Stimulated activated CD4-positive, alpha-beta T cell treated with anti-CD3 and anti-CD28 coated beads, Interleukin-4, amount 100 ng/mL, for 1 hour (primary cell): ENCODE data around the gene RALGAPB.

ENCODE experiments used
- DNase-seq: peaks from one replicate; pipeline ENCODE4 v3.0.0-alpha.2; 2020

The RALGAPB gene

DNA sequence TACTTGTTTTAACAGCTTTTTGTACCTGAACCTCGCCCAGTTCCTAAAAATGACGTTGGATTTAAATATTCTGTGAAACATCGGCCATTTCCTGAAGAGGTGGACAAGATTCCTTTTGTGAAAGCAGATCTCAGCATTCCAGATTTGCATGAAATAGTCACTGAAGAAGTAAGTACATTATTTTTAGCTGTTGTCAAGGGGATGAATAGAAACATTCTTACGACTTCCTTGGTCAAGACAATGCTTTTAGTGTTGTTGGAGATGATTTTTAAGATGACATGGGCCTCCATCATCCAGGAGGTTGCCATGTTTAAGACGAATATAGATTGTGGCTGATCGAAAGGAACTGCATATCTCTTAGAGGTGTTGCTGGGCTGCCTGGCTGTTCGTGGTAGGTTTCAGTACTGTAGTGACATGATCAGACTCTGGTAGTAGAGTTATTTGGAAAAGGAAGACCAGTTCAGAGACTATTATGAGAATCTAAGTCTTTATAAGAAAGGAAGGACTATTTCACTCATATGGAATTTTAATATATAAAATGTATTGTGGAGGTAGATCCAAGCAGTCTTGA lies 78.5 kb downstream of the RALGAPB start:
- DNase-seq = no peak

DNA sequence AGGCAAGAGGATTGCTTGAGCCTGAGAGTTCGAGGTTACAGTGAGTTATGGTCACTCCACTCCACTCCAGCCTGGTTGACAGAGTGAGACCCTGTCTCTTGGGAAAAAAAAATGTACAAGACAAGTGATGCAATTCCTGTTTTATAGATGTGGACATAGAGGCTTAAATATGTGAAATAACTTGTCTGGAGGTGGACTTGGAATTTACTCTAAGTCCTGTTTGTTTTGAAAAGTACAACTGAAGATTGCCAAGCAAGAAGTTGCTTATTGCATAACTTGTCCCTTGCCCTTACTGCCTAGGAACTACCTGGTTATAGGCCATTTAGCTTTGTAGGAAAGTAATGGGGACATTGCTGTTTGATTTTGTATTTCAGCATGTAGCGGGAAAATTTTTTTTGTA lies 82.3 kb downstream of the RALGAPB start:
- DNase-seq = no peak

DNA sequence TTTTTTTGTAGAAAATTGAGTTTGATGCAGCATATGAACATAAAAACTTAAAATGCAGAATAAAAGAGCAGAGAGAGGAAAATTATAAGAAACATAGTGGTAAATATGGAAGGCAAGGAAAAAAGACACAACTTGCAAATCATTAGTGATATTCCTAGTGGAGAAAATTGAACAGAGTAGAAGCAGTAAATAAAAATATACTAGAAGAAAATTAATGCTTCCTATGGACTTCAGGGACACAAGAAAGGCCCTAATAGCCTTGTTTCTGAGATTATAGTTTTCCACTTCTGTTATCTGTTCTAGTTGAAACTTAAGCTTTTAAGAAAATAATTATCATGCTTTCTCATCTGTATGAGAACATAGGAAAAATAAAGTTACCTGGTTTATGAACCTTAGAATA lies 82.8 kb downstream of the RALGAPB start:
- no peak for DNase-seq

DNA sequence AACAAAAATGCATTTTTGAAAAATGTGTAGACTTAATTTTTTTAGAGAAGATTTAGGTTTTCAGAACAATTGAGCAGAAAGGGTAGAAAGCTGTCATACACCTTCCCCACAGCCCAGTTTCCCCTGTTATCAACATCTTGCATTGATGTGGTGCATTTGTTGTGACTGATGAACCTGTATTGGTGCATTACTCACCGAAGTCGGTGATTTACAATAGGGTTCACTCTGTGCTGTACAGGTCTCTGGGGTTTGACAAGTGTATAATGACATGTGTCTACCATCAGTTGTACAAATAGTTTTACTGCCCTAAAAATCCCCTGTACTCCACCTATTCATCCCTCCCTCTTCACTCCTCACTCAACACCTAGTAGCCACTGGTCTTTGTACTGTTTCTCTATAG lies 84.5 kb downstream of the RALGAPB start:
- DNase-seq = no peak

DNA sequence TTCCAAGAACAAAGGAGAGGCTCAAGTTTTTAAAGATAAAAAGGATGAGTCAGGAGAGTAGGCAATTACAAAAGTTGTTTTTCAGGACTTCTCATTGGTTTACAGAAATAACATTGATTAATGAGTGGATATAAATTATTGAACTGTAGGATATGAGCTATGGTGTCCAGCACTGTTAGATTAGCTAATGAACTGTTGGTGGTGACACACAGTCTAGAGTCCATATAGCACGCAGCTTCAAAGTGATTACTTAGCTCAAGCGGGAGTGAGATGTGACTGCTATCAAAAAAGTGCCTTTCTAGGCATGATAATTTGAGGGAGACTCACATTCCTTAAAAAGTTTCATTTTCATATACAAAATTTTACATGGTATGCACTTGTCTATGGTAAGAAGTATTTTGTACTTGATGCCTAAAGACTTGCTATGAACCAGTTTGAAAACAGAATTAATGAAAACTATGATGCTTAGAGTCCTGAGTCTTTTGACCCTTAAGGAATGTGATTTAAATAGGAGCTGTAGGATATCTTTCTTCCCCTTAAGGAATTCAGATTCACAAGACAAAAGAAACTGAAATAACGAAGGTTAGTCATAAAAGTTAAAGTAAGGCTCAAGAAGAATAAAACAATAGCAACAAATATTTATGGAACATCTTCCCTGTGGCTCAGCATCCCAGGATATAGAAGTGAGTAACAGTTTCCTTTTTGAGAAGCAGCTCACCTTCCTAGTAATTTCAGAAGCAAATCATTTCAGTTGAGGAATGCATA lies 86.1 kb downstream of the RALGAPB start:
- DNase-seq = no peak

DNA sequence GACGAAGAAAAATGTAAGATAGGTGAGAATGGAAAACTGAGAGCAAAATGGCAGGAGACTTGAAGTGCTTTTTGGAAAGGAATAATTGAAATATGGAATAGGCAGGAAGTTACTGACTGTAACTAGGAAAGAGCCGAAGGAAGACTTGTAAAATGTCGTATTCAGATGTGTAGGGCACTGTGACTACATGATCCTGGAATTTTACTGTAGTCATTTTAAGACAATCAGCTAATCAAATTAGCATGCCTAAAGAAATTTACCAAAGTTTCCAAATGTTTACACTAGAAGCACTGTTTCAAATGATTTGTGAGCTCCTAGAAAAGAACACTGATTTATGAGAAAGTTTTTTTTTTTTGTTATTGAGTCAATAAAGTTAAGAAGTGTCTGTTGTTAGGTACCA lies 87.1 kb downstream of the RALGAPB start:
- DNase-seq = no peak

DNA sequence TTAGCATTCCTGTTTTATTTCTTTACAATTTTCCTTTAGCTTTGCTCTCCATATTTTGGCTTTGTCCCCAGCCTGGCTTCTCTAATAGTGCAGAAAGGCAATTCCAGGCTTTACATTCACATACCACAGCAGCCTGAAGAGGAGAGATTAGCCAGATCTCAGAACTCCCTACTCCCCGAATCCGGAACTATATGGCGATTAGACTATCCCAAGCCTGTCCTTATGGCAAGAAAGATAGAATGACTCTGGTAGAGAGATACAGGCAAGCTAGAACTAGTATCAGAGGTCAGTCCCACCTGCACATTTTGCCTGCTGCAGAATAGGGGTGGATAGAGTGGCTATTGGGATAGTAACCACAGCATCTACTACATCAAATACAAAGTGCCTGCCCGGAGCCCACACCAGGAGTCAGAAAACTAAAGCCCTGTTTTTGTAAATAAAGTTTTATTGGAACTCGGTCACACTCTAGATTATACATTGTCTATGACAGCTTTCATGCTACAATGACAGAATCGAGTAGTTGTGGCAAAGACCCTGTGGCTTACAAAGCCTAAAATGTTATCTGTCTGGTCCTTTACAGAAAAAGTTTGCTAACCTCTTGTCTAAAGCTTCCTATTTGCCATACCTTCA lies 91.3 kb downstream of the RALGAPB start:
- no peak for DNase-seq

DNA sequence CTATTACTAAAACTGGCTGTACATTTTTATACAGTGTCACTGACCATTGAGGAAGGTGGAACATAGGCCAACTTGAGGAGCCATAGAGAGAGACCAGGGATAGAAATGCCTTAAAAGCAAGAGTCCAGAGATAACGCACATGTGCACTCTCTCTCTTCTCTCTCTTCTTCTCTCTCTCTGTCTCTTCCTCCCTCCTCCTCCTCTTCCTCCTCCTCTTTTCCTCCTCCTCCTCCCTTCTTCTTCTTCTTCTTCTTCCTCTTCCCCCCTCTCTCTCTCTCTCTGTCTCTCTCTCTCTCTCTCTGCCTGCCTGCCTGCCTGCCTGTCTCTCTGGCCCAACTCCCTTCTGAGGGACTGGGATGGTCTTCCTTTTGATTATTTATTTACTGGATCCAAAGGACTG lies 92.0 kb downstream of the RALGAPB start:
- no peak for DNase-seq

DNA sequence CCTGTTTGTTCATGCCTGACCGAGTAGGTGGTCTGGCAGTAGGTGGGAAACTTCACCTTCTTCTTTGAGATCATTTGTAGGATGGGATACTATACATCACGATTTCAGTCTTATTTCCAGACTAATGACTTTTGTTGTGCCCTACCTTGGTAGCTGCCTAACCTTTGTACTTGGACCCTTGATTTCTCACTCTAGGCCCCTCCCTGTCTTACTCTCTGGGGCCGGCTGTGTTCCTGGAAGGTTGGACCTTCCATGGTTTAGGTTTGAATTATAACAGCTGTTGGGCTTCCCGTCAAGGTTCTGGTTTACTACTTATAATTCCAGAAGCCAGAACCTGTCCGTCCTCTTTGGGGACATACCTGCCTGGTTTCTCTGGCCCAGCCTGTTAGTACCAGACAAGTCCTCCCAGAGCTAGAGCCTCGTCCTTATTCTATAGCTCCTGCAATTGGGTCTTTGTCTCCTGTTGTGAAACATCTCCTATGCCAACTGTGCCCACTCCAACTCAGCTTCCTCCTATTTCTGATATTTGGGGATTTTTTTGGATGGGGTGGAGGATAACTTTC lies 93.5 kb downstream of the RALGAPB start:
- DNase-seq = no peak

DNA sequence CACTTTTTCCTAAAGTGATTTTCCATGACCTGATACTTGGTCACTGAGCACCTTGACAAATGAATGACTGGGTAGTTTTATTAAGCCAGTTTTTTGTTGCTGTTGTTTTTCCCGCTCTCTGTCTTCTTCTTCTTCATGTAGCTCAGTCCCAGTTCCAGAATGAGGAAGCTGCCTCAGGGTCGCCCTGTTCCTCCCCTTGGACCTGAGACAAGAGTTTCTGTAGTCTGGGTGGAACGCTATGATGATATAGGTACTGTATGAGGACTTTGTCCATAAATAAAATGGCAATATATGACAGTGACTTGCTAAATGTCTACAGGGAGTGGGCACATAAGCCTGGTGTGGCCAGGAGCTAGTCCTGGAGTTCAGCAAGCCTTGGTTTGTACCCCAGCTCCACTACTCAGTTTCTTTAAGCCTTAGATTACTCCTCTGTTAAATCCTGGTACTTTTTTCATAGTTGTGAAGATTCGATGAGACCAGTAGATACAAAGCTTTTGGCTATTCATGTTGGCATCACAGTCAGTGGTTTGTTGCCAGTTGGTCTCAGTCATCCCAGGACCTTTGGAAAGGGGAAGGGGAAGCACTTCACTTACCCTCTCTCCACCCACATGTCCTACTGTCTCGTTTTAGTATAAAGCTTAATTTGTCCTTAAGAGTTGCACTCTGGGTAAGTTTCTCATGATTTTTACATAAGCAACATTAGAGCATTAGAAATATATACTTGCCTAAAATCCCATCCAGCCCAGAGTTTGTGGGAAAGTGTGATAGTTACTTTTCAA lies 97.3 kb downstream of the RALGAPB start:
- DNase-seq = no peak

DNA sequence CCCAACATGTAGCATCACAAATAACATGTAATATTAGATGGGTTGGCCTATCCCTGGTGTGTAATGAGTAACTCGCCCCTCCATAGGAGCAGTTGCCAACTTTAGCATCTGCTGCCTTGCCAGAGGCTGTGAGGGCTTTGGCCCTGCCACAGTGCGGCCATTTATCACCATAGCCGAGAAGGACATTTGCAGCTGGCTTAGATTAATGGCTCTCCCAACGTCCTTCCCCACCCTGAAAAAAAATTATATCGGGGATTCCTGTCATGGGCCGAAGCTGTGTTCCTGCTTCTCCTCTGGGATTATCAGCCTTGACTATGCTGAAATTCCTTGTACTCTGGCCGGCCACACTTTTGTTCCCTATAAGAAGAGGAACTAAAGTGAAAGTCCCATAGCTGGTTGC lies 100.8 kb downstream of the RALGAPB start:
- DNase-seq = no peak

DNA sequence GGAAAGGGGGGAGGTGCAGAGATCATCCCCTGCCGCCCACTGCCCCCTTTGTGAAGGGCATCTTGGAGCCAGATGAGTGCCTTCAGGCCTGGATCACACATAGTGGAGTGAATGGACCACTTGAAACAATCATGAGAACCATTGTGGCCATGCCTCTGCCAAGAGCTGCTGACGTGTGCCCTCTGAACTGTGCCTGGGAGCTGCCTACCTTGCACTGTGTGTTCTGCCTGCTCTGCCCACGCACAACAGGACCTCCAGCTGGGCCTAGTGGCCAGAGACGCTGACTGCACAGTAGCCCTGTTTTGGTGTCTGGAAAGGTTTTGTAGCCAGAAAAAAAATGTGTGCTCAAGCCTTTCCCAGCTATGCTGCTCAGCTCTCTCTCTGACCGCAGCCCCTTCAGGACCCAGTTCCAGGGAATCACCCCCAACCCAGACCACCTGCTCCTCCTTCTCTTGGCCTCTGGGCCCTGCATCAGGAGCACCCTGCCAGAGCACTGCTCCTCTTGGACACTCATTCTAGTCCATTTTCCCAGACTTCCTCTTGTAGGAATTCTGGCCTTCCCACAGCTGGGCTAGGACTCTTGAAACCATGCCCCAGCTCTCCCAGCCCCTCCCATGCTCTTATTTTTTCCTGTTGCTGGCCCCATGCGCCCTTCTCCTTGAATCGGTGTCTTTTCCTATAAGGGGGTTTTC lies 106.7 kb downstream of the RALGAPB start:
- no peak for DNase-seq

DNA sequence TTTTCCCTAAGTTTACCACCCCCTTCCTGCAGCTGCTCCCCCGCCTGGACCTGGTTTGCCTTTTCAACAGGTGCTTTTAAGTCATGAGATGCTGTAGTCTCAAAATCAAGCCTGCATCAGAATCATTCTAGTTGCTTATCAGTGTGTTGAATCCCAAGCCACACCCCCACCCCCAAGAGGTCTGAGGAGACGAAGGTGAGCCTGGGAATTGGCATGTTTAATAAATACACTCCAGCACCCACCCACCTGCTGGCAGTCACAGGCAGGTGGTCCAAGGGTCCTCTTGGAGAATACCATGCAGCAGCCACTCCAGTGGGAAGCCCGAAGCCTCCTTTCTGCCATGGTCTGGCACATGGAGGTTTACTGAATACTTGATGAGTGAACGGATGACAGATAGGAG lies 107.3 kb downstream of the RALGAPB start:
- DNase-seq = no peak

DNA sequence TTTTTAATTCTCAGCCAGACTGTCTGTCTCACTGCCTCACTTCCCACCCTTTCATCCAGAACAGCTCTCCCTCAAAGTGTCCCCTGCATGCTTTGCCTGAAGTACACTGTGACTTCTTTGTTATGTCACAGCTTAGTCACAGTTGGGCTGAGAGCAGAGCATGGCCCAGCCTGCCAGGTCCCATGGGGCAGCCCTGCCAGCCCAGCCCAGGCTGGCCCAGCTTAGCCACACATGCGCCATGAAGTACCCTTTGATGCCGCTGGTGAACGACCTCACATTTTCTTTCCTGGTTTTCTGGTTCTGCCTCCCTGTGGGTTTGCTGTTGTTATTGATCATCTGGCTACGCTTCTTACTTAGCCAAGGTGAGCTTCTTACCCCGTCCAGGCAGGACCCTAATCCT lies 108.4 kb downstream of the RALGAPB start, which contains the start of gene ADIG:
Gene ADIG (plus strand): TSS at position 185 of the 400 bp plus-strand sequence. CDS start 54 bp downstream, at position 239.
- no peak for DNase-seq

DNA sequence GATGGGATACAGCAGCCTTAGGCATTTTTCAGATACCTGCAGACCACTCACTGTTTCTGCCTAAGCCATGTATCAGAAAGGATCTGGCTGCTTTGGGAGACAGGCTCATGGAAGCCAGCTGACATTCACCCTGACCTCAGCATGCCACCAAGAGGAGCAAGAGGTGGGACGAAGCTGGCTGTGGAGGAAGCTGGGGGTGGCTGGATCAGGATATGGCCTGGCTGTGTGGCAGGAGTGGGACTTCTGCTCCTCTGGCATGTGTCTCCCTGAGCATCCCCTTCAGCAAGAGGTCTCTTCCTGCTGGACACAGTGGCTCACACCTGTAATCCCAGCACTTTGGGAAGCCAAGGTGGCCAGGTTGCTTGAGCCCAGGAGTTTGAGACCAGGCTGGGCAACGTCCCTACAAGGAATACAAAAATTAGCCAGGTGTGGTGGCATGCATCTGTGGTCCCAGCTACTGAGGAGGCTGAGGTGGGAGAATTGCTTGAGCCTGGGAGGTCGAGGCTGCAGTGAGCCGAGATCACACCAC lies 109.3 kb downstream of the RALGAPB start:
- DNase-seq = no peak

DNA sequence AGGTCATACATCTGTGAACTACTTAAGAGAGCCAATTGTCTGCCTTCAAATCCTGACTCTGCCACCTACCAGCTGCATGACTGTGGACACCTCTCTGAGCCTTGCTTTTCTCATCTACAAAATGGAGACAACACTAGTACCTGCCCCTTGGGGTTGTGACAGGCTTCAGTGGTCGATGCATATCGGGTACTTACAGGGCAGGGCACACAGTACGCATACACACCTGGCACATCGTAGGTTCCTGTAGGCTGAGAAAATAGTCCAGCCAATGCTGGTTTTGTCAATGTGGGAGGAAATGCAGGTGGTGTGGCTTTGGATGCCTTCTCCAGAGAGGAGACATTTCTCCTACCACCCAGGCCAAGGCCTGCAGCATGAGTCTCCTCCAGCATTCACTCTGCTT lies 110.7 kb downstream of the RALGAPB start:
- no peak for DNase-seq

DNA sequence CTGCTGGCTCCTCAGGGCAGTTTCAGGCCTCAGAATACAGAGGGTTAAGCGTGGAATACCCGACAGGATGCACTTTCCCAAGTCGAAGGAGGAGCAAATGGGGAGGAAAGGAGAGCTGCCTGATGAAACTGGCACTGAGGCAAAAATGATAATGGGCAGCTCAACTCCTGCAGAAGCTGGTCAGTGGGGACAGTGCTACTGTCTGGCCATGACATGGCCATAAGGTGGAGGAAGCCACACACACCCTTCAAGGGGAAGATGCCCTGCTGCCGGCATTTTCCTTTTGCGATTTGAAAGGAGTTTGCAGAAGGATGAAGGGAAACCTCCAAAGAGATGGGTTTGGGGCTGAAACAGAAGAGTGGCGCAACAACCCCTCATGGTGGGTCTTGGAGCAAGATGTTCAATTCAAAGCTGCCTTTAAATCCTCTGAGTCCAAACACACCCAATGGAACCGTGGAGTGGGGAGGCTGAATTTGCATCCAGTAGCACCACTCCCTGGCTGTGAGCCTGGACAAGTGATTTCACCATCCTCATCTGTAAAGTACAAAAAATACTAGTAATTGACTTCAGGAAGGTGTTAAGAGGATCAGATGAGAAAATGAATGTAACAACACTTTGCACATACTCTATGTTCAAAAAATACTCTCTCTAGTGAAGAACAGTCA lies 111.6 kb downstream of the RALGAPB start:
- no peak for DNase-seq

DNA sequence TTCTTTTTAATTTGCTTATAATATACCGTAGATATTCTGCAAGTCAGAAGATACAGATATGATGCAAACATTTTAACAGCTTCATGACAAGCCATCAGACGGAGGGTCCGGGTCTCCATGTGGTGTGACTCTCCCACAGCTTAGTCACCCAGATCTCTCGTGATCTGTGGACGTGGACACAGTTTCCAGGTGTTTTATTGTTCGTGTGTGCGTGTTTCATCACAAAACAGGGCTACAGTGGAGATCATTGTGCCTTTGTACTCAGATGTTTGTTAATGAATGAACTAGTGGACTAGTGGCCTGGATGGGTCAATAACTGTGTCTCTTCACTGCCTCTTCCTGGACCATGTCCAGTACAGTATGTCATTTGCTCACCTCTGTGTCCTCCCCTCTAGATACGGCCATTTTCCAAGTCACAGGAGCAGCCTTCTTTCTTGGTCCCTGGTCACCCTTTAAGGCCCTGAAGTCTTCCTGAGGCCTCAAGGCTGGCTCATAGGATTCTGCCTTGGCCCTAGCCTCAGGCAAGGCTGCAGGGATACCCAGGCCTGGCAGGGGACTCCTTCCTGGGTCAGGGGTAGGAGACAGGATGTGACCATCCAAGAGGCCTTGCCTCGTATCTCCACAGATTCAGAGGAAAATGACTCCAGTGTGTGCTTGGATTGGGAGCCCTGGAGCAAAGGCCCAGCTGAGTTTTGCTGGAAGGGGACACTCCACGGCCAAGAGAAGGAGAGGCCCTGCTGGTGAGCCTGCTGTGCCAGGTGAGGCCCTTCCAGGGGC lies 112.9 kb downstream of the RALGAPB start:
- no peak for DNase-seq

DNA sequence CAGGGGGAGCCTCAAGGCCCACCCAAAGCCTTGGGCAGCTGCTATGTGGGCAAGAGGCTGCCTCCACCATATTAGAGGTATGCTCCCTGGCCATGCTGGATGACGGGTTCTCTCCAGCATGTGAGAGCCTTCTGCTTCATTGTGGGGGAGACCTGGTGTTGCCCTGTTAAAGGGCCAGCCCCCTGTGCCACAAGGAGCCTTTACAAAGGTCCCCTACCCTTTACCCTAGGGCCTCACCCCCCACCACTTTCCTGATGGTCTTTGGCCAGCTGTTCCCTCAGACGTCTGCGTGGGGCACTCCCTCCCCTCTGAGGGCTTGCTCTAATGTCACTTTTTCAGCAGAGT lies 113.5 kb downstream of the RALGAPB start:
- DNase-seq = no peak

DNA sequence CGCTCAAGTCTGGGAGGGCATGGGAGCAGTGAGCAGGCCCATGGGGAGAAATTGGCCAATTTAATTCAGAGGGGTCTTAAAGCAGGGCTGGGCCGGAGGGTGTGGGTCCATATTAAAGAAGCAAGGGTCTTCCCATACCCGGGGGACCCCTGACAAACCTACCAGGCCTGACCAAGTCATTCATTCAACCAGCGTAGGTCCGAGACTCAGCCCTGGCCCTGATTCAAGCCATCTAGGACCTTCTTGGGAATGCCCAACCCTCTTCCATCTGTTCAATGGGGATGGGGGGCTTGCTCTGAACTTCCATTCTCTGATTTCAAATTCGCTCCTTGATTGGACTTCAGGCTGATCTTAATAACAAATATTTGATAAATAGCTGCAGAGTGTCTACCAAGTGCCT lies 115.7 kb downstream of the RALGAPB start:
- no peak for DNase-seq

DNA sequence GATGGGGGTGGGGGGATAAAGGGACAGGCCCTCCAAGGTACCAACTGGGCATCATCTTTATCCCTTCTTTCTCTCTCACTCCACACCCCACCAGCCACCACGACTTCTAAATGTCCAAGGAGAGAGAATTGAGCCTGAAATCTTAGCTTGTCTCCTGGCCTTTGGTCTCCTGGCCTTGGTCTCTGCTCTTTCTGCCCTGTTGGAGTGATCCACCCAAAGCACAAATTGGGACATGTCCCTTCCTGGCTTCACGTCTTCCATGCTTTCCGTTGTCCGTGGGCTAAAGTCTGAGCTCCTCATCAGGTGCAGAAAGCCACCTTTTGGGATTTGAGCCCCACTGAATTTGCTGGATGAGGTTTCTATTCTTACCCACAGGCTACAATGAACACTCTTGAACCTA lies 116.7 kb downstream of the RALGAPB start:
- no peak for DNase-seq
